ENCODE measurements around the gene AKT3.

AKT3 gene

DNA sequence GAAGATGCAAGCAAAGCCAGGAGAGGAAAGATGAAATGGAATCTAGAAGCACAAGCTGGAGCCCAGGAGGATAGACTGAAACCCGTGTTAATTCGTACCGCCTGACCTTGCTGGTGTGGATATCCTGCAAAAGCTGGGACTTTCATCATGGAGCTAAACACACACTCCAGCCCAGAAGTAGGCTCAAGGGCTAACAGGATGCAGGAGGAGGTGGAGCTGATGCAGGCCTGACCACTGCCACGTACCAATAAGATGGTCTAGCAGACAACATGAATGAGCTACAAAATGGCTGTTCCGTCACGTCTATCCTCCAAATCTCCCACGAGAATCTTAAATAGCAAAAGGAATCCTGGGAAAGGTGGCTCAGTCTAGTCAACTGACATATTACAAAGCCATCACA, 323.9 kb downstream of the AKT3 start:
- TF ChIP-seq, protein P1, sequence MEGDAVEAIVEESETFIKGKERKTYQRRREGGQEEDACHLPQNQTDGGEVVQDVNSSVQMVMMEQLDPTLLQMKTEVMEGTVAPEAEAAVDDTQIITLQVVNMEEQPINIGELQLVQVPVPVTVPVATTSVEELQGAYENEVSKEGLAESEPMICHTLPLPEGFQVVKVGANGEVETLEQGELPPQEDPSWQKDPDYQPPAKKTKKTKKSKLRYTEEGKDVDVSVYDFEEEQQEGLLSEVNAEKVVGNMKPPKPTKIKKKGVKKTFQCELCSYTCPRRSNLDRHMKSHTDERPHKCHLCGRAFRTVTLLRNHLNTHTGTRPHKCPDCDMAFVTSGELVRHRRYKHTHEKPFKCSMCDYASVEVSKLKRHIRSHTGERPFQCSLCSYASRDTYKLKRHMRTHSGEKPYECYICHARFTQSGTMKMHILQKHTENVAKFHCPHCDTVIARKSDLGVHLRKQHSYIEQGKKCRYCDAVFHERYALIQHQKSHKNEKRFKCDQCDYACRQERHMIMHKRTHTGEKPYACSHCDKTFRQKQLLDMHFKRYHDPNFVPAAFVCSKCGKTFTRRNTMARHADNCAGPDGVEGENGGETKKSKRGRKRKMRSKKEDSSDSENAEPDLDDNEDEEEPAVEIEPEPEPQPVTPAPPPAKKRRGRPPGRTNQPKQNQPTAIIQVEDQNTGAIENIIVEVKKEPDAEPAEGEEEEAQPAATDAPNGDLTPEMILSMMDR (IDR thresholded peaks at IDR 0.05; ENCODE audit: low read depth, low read length), result no peak
- no peak overlapping the region for H3K4me3 ChIP-seq (replicated peaks in 1 of 2; ENCODE audit: low read depth in 2 of 2, low read length in 2 of 2)
- DNase-seq (ENCODE audit: low read depth in 2 of 2), result no peak

DNA sequence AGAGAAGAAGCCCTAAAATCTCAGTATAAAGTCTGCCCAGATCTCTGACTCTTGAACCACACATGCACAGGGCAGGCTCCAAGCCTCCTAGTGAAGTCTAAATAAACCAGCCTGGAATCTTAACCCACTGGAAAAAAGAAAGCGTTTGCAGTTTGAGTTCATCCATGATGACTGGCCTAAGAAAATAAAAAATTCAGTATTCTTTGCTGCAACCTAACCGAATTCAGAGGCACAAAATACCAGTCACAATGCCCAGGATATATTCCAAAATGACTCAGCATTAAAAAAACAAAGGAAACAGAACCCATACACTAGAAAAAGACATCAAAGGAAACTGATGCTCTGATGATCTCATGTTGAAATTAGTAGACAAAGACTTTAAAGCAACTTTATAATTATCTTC, 325.0 kb downstream of the AKT3 start:
- H3K4me3 ChIP-seq (replicated peaks in 1 of 2; ENCODE audit: low read depth in 2 of 2, low read length in 2 of 2), result no peak overlapping the region
- TF ChIP-seq, protein P1 (IDR thresholded peaks at IDR 0.05; ENCODE audit: low read depth, low read length), result no peak
- DNase-seq (ENCODE audit: low read depth in 2 of 2), result peak; percentile 71 to 91

DNA sequence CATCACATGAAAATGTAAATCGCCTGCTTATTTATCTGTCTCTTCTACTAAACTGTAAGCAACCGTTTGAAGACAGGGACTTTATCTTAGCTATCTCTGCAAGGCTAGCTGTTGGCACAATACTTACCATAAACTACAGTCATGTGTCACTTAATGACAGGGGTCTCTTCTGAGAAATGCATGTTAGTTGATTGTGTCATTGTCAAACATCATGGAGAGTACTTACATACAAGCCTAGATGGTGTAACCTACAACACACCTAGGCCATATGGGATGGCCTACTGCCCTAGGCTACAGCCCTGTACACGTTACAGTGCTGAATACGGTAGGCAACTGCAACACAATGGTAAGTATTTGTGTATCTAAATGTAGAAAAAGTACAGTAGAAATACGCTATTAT, 326.3 kb downstream of the AKT3 start:
- TF ChIP-seq, protein P1 (IDR thresholded peaks at IDR 0.05; ENCODE audit: low read depth, low read length), result no peak
- no peak for DNase-seq (ENCODE audit: low read depth in 2 of 2)
- H3K4me3 ChIP-seq (replicated peaks in 1 of 2; ENCODE audit: low read depth in 2 of 2, low read length in 2 of 2), result no peak overlapping the region

DNA sequence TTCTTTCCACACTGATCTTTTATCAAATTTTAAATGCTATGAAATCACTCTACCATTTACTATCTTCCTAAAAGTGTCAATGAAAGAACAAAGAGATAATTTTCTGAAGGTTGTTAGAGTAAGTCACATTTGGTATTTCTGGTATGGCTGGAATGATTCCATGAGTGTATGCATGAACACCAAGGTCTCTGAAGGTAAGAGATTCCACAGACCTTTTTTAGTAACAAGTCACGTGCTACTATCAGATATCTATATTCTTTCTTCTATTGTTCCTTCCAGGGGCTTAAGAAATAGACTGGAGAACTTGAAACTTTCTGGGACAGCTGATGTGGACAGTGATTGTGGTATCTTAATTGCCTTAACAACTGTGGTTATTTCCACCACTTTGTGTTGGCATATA, 329.2 kb downstream of the AKT3 start:
- no peak overlapping the region for H3K4me3 ChIP-seq (replicated peaks in 1 of 2; ENCODE audit: low read depth in 2 of 2, low read length in 2 of 2)
- no peak for DNase-seq (ENCODE audit: low read depth in 2 of 2)
- TF ChIP-seq, protein P1 (IDR thresholded peaks at IDR 0.05; ENCODE audit: low read depth, low read length), result no peak

DNA sequence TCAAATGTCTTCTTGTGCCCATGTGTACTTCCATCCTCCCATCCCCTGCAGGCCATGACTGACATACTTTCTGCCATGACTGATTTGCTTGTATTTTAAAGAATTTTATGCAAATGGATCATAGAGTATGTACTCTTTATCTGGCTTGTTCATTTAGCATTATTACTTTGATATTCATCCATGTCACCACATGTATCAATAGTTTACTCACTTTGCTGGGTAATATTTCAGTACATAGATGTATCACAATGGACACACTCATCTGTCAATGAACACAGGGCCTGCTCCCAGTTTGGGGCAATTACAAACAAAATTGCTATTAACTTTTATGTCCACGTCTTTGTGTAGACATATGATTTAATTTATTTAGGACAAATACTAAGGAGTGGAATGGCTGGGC, 335.1 kb downstream of the AKT3 start:
- no peak for DNase-seq (ENCODE audit: low read depth in 2 of 2)
- H3K4me3 ChIP-seq (replicated peaks in 1 of 2; ENCODE audit: low read depth in 2 of 2, low read length in 2 of 2), result no peak overlapping the region
- TF ChIP-seq, protein P1 (IDR thresholded peaks at IDR 0.05; ENCODE audit: low read depth, low read length), result no peak

DNA sequence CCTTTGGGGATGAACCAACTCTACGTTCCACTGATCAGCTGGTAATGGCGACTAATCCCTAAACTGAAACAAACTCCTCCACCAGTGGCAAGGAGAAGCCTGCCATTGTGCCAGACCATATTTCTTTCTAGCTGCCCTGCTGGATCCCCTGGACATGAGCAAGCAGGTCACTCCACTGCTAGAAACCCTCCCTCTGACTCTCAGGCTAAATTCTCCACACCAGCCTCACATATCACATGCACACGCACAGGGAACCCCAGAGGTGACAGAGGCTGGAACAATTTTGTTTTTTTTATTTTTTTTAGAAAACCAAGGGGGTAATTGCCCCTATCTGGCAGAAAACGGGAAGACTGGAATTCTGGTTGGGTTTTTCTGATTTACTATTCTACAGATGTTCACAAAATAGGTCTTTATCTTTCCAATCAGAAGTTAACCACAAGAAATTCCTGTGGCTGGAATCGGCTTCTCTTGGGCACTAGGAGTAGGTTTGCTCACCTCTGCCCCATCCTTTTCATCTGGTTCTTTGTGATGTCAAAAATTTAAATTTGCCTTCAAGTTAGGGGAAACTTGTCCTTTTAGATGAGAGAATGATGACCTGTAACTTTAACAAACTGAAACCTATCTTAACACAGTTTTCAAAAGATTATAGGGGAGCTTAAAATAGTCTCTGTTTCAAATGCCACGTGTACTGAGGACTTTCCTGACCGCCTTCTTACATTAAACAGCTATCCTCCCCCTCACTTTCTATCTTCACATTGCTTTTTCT, 336.1 kb downstream of the AKT3 start:
- DNase-seq (ENCODE audit: low read depth in 2 of 2), result peak; percentile 24 to 34
- TF ChIP-seq, protein P1 (IDR thresholded peaks at IDR 0.05; ENCODE audit: low read depth, low read length), result no peak
- H3K4me3 ChIP-seq (replicated peaks in 1 of 2; ENCODE audit: low read depth in 2 of 2, low read length in 2 of 2), result no peak overlapping the region

DNA sequence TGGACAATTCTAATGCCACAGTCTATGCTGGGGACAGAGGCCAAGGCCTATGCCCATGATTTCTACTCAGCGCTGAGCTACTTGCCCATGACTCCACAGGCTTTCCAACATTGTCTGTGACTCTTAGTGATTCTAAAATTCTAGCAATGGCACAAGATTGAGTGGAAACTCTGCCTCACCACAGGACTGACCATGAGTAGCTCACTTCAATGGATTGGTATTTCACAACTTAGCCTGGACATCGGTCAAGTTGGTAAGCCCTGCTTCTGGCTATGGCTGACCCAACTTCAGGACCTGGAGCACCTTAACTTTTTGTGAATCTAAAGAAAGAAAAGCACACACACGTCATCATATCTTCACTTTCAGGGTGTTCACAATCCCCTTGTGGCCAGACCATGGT, 339.1 kb downstream of the AKT3 start:
- H3K4me3 ChIP-seq (replicated peaks in 1 of 2; ENCODE audit: low read depth in 2 of 2, low read length in 2 of 2), result no peak overlapping the region
- TF ChIP-seq, protein P1 (IDR thresholded peaks at IDR 0.05; ENCODE audit: low read depth, low read length), result no peak
- DNase-seq (ENCODE audit: low read depth in 2 of 2), result no peak
